ENCODE results near the gene SCYGR6.

DNA sequence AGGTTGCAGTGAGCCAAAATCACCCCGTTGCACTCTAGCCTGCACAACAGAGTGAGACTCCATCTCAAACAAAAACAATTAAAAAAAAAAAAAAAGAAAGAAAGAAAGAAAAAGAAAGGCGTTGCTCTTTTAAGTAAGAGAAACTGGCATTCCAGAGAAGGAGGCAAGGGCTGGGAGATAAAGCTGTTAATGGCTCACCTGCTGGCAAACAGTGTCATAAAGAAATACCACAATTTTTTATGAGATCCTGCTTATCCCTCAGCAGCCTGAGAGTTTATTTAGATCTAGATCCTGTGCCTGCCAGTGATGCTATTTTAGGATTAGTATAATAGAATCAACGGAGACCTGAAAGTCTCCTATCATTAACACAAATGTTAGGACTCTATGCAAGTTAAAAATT lies 23.0 kb downstream of the SCYGR6 start:
- TF ChIP-seq, protein P1, sequence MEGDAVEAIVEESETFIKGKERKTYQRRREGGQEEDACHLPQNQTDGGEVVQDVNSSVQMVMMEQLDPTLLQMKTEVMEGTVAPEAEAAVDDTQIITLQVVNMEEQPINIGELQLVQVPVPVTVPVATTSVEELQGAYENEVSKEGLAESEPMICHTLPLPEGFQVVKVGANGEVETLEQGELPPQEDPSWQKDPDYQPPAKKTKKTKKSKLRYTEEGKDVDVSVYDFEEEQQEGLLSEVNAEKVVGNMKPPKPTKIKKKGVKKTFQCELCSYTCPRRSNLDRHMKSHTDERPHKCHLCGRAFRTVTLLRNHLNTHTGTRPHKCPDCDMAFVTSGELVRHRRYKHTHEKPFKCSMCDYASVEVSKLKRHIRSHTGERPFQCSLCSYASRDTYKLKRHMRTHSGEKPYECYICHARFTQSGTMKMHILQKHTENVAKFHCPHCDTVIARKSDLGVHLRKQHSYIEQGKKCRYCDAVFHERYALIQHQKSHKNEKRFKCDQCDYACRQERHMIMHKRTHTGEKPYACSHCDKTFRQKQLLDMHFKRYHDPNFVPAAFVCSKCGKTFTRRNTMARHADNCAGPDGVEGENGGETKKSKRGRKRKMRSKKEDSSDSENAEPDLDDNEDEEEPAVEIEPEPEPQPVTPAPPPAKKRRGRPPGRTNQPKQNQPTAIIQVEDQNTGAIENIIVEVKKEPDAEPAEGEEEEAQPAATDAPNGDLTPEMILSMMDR (IDR thresholded peaks at IDR 0.05 in 2 of 3, conservative IDR thresholded peaks at IDR 0.05 in 1 of 3; ENCODE audit: borderline replicate concordance in 1 of 3, insufficient read depth in 1 of 3, low read depth in 2 of 3, low read length in 2 of 3): no peak
- TF ChIP-seq YY1 (IDR thresholded peaks at IDR 0.05; ENCODE audit: extremely low read depth, insufficient replicate concordance, low read depth, low read length): no peak
- TF ChIP-seq EZH2 (IDR thresholded peaks at IDR 0.05): no peak
- no peak for TF ChIP-seq POLR2AphosphoS5 (IDR thresholded peaks at IDR 0.05; ENCODE audit: low read depth, low read length)
- no peak for TF ChIP-seq ELF1 (IDR thresholded peaks at IDR 0.05; ENCODE audit: borderline replicate concordance, low read depth)
- TF ChIP-seq, protein P2, sequence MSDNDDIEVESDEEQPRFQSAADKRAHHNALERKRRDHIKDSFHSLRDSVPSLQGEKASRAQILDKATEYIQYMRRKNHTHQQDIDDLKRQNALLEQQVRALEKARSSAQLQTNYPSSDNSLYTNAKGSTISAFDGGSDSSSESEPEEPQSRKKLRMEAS (IDR thresholded peaks at IDR 0.05): no peak
- TF ChIP-seq POLR2A (IDR thresholded peaks at IDR 0.05; ENCODE audit: borderline replicate concordance, extremely low read depth, insufficient read depth, insufficient read length): no peak
- no peak for TF ChIP-seq SP1 (IDR thresholded peaks at IDR 0.05; ENCODE audit: low read depth)

All from HCT116 (cell line).